GM18508 (cell line): Measurements from ENCODE around the gene SNTG2.
"Not testable (repeated sequence)": the region's sequence is repeated elsewhere in the genome, so short reads cannot be mapped to it uniquely, and the experiment has no call there.

ENCODE experiments used
- ATAC-seq: cut with Tn5 transposase; IDR thresholded peaks from one replicate; pipeline ENCODE4 v1.9.1; 2021; ENCODE audit warnings: moderate number of reproducible peaks; ENCODE audit not compliant: insufficient read depth, unreplicated experiment

Gene SNTG2

GRCh38 chr2:1081451-1082225 is 131.0 kb downstream of the SNTG2 start:
- ATAC-seq = no peak

- no peak for ATAC-seq
These were observed 132.0 kb downstream of the SNTG2 start for GRCh38 chr2:1082456-1083205.

- ATAC-seq = no peak
These were observed 137.7 kb downstream of the SNTG2 start for GRCh38 chr2:1088192-1088860.

GRCh38 chr2:1088940-1089339 is 138.3 kb downstream of the SNTG2 start:
- ATAC-seq = no peak

- ATAC-seq = no peak
These were observed 141.4 kb downstream of the SNTG2 start for GRCh38 chr2:1091895-1092585.

- not testable (repeated sequence) for ATAC-seq
These were observed 143.0 kb downstream of the SNTG2 start for GRCh38 chr2:1093668-1094067.

GRCh38 chr2:1097101-1097500 is 146.5 kb downstream of the SNTG2 start:
- no peak for ATAC-seq

GRCh38 chr2:1099418-1099817 is 148.8 kb downstream of the SNTG2 start:
- no peak for ATAC-seq

- no peak for ATAC-seq
These were observed 150.5 kb downstream of the SNTG2 start for GRCh38 chr2:1101011-1101782.

- ATAC-seq = no peak
These were observed 151.4 kb downstream of the SNTG2 start for GRCh38 chr2:1101982-1102590.

- ATAC-seq = no peak
These were observed 153.7 kb downstream of the SNTG2 start for GRCh38 chr2:1104364-1104763.

GRCh38 chr2:1106344-1106743 is 155.7 kb downstream of the SNTG2 start:
- ATAC-seq = not testable (repeated sequence)

- ATAC-seq = no peak
These were observed 165.3 kb downstream of the SNTG2 start for GRCh38 chr2:1115843-1116539.

GRCh38 chr2:1117569-1117968 is 166.9 kb downstream of the SNTG2 start:
- no peak for ATAC-seq

- ATAC-seq = no peak
These were observed 174.6 kb downstream of the SNTG2 start for GRCh38 chr2:1125217-1125616.

- no peak for ATAC-seq
These were observed 175.2 kb downstream of the SNTG2 start for GRCh38 chr2:1125633-1126370.

GRCh38 chr2:1129982-1130381 is 179.3 kb downstream of the SNTG2 start:
- ATAC-seq = no peak

- ATAC-seq = no peak
These were observed 180.3 kb downstream of the SNTG2 start for GRCh38 chr2:1130922-1131321.
